Measurements from ENCODE around the gene EPO.
"Not testable (repeated sequence)": the region's sequence is repeated elsewhere in the genome, so short reads cannot be mapped to it uniquely, and the experiment has no call there.

The EPO gene

DNA sequence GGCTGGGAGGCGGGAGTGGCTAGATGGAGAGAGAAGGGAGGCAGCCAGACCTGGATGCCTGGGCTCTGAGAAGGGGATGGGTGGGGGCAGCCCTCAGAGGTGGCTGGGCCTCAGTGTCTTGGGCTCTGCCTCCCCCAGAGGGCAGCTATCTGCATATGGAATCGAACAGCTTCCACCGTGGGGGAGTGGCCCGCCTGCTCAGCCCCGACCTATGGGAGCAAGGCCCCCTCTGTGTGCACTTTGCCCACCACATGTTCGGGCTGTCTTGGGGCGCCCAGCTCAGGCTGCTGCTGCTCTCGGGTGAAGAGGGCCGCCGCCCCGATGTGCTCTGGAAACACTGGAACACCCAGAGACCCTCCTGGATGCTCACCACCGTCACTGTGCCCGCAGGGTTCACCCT, 16.4 kb downstream of the EPO start:
- DNase-seq (ENCODE audit: low spot score): no peak

DNA sequence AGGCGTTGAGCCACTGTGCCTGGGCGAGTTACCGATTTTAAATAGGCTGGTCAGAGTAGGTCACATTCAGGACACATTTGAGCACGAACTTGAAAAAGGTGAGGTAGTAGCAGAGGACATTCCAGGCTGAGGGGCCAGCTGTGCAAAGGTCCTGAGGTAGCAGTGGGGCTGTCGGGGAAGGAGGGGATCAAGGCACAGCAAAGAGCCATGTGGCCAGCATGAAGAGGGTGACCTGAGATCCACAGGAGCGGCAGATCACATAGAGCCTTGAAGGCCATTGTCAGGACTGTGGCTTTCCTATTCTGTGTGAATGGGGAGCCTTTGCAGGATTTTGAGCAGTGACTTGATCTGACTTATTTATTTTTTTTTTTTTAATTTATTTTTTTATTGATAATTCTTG, 19.7 kb downstream of the EPO start:
- DNase-seq (ENCODE audit: low spot score): no peak

DNA sequence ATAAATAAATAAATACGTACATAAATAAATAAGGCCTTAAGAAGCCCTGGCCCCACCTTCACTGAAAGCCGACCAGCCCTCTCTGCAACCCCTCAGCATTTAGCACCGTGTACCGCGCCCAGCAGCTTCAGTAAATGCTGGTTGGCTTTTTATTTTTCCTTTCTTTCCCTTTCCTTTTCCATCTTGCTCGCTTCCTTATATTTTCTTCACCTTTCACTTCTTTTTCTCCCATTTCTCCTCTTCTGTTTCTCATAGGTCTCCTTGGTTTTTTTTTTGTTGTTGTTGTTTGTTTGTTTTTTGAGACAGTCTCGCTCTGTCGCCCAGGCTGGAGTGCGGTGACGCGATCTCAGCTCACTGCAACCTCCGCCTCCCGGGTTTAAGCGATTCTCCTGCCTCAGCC, 24.3 kb downstream of the EPO start:
- no peak for DNase-seq (ENCODE audit: low spot score)

DNA sequence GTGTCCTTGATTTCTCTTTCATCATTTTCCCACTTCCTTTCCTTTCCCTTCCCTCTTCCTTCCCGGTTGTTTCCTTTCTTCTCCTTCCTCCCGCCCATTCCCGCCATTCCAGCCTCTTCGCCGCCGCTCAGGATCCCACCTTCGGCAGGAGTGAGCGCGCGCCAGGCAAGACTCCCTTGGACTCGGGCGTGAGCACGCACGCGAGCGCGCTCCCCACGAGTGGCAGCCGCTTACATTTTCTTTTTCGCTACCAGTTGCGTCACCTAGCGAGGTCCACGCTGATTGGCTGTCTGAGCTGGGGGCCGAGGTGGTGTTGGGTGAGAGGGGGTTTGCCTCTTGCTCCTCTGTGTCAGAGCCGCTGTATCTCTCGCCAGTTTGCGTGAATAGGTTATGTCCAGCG, 24.9 kb downstream of the EPO start:
- no peak for DNase-seq (ENCODE audit: low spot score)

DNA sequence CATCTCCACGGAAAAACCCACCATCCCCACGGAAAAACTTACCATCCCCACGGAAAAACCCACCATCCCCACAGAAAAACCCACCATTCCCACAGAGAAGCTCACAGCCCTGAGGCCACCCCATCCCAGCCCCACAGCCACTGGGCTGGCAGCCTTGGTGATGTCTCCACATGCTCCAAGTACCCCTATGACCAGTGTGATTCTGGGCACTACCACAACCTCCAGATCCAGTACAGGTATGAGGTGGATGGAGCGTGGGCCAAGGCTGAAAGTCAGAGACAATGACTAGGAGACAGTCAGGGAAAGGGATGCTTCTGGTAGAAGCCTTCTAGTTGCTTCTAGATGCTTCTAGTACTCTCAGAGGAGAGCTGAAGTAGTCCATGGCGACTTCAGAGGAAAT, 32.7 kb downstream of the EPO start:
- no peak for DNase-seq (ENCODE audit: low spot score)

DNA sequence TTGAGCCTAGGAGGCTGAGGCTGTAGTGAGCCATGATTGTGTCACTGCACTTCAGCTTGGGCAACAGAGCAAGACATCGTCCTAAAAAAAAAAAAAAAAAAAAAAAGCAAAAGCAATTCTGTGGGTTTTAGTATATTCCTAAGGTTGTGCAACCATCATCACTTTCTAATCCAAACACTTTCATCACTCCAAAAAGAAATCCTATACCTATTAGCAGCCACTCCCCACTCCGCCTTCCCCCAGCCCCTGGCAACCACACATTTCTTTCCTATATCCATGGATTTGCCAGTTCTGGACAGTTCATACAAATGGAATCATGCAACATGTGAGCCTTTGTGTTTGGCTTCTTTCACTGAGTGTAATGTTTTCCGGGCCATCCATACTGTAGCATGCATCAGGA, 33.5 kb downstream of the EPO start:
- DNase-seq (ENCODE audit: low spot score): no peak

DNA sequence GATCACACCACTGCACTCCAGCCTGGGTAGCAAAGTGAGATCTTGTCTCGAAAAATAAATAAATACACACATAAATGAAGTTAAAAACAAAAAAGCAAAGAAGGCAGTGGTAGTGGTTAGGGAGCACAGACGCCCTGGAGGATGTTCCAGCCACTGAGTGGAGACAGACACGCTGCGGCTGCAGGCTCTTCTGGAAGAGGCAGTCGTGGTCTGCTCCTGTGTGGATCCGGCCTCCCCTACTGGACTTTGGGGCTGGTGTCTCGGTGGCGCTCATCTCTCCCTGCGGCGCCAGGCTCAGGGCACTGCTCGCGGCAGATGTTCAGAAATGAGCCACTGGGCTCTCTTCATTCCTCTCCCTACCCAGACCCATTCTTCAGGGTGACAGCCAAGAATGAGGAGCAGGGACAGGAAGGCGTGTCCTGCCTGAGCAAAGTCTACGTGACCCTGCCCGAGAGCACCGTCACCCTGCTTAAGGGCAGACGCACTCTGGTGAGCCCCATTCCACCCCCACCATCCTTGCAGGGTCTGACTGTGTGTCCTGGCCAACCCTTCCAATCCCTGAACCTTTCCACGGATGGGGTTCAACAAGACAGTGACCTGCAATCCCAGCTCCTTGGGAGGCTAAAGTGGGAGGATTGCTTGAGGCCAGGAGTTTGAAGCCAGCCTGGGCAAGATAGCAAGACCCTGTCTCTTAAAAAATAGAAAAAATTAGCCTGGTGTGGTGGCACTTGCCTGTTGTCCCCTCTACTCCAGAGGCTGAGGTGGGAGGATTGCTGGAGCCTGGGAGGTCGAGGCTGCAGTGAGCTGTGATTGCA, 39.3 kb downstream of the EPO start:
- DNase-seq (ENCODE audit: low spot score): no peak

DNA sequence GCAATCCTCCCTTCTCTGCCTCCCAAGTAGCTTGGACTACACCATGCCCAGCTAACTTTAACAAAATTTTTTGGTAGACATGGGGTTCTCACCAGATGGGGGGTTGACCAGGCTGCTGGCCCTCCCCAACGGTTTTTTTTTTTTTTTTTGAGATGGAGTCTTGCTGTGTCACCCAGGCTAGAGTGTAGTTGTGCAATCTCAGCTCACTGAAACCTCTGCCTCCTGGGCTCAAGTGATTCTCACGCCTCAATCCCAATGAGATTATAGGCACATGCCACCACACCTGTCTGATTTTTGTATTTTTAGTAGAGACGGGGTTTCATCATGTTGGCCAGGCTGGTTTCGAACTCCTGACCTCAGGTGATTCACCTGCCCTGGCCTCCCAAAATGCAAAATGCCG, 42.6 kb downstream of the EPO start:
- DNase-seq (ENCODE audit: low spot score): not testable (repeated sequence)

DNA sequence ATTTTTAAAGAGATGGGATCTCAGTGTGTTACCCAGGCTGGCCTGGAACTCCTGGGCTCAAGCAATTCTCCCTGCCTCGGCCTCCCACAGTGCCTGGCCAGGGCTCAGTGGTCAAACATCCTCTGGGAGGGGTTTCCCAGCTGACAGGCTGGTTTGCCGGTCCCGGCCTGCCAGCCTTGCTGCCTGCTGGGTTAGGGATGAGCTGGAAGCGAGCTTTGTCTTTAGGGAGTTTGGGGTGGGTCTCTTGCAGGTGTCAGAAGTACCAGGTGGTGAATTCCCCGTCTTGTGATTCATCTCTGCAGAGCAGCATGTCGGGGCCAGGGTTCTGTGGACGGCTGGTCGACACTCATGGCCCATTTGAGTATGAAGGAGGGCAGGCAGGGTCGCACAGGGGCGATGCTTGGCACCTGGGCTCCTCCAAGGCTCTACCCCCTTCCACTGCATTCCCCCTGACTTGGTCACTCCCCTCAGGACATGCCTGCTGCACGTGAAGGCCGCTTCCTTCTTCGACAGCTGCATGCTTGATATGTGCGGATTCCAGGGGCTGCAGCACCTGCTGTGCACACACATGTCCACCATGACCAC, 43.4 kb downstream of the EPO start:
- DNase-seq (ENCODE audit: low spot score): no peak

DNA sequence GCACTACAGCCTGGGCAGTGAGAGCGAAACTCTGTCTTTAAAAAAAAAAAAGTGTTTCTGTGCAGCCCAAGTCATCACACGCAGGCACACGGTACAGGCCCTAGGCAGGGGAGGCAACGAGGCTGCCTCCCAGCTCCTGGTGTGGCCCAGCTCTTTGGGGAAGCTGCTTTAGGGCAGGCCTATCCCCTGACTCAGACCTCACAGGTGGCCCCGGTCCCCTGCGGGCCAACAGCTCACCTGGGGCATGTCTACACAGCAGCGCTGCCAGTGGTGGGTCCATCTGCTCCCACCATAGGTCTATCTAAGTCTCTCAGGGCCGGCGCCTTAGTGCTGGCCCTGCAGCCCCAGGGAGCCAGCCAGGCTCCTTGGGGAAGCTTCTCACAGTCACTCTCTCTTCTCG, 44.6 kb downstream of the EPO start:
- DNase-seq (ENCODE audit: low spot score): no peak

DNA sequence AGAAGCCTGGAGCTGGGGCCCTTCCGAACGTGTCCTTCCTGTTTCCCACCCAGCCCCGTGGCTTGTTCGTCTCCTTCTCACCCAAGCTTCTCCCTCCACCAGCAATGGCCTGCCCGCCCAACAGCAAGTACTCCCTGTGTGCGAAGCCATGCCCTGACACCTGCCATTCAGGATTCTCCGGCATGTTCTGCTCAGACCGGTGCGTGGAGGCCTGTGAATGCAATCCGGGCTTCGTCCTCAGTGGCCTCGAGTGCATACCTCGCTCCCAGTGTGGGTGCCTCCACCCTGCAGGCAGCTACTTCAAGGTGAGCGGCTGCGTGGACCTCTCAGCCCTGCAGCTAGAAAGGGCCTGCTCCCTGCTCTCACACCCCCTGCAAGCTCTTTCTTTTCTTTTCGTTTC, 45.0 kb downstream of the EPO start:
- DNase-seq (ENCODE audit: low spot score): no peak

DNA sequence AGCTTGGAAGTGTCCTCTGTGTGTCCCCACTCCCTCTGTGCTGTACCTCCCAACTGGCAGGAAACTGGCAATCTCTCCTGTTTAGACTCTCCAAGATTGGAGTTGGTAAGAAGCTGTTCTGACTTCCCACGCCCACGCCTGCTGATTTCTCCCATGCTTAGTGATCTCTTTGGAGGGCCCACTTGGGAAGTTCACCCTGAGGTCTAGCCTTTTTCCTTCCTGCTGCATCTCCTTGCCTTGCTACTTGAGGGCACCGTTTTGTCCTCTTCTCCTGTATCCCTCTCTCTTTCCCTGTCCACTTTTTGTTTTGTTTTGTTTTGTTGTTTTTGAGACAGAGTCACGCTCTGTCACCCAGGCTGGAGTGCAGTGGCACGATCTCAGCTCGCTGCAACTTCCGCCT, 48.5 kb downstream of the EPO start:
- DNase-seq (ENCODE audit: low spot score): no peak
